HEK293T (cell line): Measurements from ENCODE around the gene CLCN7.

Experiments
- CTCF ChIA-PET: fragments of 350-600 bp; formaldehyde crosslinking; extraction: SDS; loops from one replicate; lab custom pipeline; 2021; ENCODE audit warnings: antibody characterized with exemption, inconsistent platforms; lab: Yijun Ruan, JAX
- POLR2A ChIA-PET: fragments of 350-600 bp; formaldehyde crosslinking; extraction: SDS; loops from one replicate; lab custom pipeline; 2020; ENCODE audit warnings: antibody characterized with exemption, inconsistent platforms; lab: Yijun Ruan, JAX
- DNase-seq: peaks from one replicate; pipeline ENCODE4 v3.0.0; 2012; ENCODE audit warnings: mixed read lengths; ENCODE audit errors: extremely low spot score
- ARNT ChIP-seq: fragments of 450-650 bp; IDR thresholded peaks from 2 replicates; pipeline ENCODE4 v1.6.1; 2017; ENCODE audit warnings: mild to moderate bottlenecking
- BHLHE40 ChIP-seq: fragments of 450-650 bp; IDR thresholded peaks from 2 replicates; pipeline ENCODE4 v1.6.1; 2016; ENCODE audit warnings: mild to moderate bottlenecking, moderate library complexity, borderline replicate concordance
- CTBP1 ChIP-seq: fragments of 450-650 bp; IDR thresholded peaks from 2 replicates; pipeline ENCODE4 v1.6.1; 2016; ENCODE audit warnings: borderline replicate concordance
- ELF4 ChIP-seq: fragments of 450-650 bp; IDR thresholded peaks from 2 replicates; pipeline ENCODE4 v1.6.1; 2017; ENCODE audit warnings: antibody characterized with exemption
- FOXA1 ChIP-seq: fragments of 450-650 bp; IDR thresholded peaks from 2 replicates; pipeline ENCODE4 v1.6.1; 2016; ENCODE audit warnings: mild to moderate bottlenecking
- FOXK2 ChIP-seq: fragments of 450-650 bp; IDR thresholded peaks from 2 replicates; pipeline ENCODE4 v1.6.1; 2016; ENCODE audit warnings: mild to moderate bottlenecking
- FOXM1 ChIP-seq: fragments of 450-650 bp; IDR thresholded peaks from 2 replicates; pipeline ENCODE4 v1.6.1; 2017; ENCODE audit warnings: mild to moderate bottlenecking, borderline replicate concordance
- HDGF ChIP-seq: fragments of 450-650 bp; IDR thresholded peaks from 2 replicates; pipeline ENCODE4 v1.6.1; 2017; ENCODE audit warnings: antibody characterized with exemption, borderline replicate concordance
- L3MBTL2 ChIP-seq: fragments of 450-650 bp; conservative IDR thresholded peaks from 2 replicates; pipeline ENCODE4 v1.6.1; 2016; ENCODE audit warnings: mild to moderate bottlenecking
- LEF1 ChIP-seq: fragments of 450-650 bp; IDR thresholded peaks from 2 replicates; pipeline ENCODE4 v1.6.1; 2017; ENCODE audit warnings: mild to moderate bottlenecking, borderline replicate concordance
- NFRKB ChIP-seq: fragments of 450-650 bp; IDR thresholded peaks from 2 replicates; pipeline ENCODE4 v1.6.1; 2016; ENCODE audit warnings: mild to moderate bottlenecking, moderate library complexity
- SP1 ChIP-seq: fragments of 450-650 bp; IDR thresholded peaks from 2 replicates; pipeline ENCODE4 v1.6.1; 2017
- SUZ12 ChIP-seq: fragments of 450-650 bp; IDR thresholded peaks from 2 replicates; pipeline ENCODE4 v1.6.1; 2016; ENCODE audit warnings: mild to moderate bottlenecking
- TARDBP ChIP-seq: fragments of 450-650 bp; IDR thresholded peaks from 2 replicates; pipeline ENCODE4 v1.6.1; 2016
- ZNF384 ChIP-seq: fragments of 450-650 bp; IDR thresholded peaks from 2 replicates; pipeline ENCODE4 v1.6.1; 2016
- TF ChIP-seq, protein P1 (sequence below): fragments of 450-650 bp; IDR thresholded peaks from 2 replicates; pipeline ENCODE4 v1.6.1; 2016

Gene CLCN7

DNA sequence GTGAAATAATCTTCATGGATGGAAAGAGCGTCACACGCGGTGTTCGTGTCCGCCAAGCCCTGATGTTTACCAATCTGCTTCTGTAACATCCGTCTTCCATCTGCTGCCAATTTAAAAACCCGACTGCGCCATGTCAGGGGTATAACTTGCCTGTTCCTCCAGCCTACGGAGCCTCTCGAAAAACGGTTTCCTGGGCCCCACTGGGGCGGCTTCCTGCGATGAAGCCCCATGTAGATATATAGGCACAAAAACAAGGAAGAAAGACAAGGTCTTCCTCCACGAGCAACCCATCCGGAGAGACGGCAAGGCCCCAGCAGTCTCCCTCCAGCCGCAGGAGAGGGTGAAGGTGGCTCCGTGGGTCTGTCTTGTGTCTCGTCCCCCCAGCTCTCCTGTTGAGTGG, 13.8 kb upstream of the CLCN7 start, which contains the start of gene PTX4:
PTX4 (minus strand) TSS at position 326 of the 400 bp plus-strand sequence; CDS start at position 291, 35 bp downstream.
- DNase-seq = no peak
- TF ChIP-seq, protein P1, sequence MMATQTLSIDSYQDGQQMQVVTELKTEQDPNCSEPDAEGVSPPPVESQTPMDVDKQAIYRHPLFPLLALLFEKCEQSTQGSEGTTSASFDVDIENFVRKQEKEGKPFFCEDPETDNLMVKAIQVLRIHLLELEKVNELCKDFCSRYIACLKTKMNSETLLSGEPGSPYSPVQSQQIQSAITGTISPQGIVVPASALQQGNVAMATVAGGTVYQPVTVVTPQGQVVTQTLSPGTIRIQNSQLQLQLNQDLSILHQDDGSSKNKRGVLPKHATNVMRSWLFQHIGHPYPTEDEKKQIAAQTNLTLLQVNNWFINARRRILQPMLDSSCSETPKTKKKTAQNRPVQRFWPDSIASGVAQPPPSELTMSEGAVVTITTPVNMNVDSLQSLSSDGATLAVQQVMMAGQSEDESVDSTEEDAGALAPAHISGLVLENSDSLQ = no peak
- TF ChIP-seq TARDBP = no peak
- no peak for TF ChIP-seq CTBP1
- TF ChIP-seq SUZ12 = no peak
- no peak for TF ChIP-seq FOXK2
- TF ChIP-seq SP1 = no peak
- TF ChIP-seq ZNF384 = no peak
- no peak for TF ChIP-seq BHLHE40
- no peak for TF ChIP-seq FOXA1
- no peak for TF ChIP-seq ARNT
- TF ChIP-seq ELF4 = no peak
- TF ChIP-seq LEF1 = no peak
- no peak for TF ChIP-seq NFRKB
- no peak for TF ChIP-seq HDGF
- no peak for TF ChIP-seq FOXM1
- TF ChIP-seq L3MBTL2 = no peak
- POLR2A ChIA-PET = no interaction called here
- CTCF ChIA-PET = no interaction called here

DNA sequence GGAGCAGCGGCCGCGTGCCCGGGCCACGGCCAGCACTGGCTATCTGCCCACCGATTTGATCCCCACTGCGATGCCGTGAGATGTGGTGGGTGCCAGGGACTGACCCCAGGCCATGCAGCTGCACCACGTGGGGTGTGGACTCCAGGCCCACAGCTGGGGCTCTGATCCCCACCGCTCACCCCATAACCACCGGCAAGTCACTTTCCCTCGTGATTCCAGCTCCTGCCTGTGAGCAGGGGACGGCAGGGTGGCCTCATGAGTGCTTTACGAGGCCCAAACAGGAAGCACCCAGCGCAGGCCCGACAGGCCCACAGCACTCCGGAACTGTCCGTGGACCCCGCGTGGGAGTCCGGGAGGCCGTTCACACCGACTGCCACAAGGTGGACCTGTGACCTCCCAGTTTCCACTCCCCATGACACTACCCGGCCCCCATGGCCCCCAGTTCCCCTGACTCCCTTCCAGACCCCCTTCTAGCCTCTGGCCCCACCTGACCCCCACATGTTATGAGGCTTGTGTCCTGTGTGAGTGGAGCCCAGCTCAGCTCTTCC, 13.3 kb upstream of the CLCN7 start:
- no peak for DNase-seq
- POLR2A ChIA-PET = no interaction called here
- TF ChIP-seq FOXK2 = no peak
- no peak for TF ChIP-seq FOXA1
- TF ChIP-seq TARDBP = no peak
- no peak for TF ChIP-seq FOXM1
- TF ChIP-seq BHLHE40 = no peak
- TF ChIP-seq SP1 = no peak
- no peak for TF ChIP-seq ELF4
- no peak for TF ChIP-seq L3MBTL2
- CTCF ChIA-PET = no interaction called here

DNA sequence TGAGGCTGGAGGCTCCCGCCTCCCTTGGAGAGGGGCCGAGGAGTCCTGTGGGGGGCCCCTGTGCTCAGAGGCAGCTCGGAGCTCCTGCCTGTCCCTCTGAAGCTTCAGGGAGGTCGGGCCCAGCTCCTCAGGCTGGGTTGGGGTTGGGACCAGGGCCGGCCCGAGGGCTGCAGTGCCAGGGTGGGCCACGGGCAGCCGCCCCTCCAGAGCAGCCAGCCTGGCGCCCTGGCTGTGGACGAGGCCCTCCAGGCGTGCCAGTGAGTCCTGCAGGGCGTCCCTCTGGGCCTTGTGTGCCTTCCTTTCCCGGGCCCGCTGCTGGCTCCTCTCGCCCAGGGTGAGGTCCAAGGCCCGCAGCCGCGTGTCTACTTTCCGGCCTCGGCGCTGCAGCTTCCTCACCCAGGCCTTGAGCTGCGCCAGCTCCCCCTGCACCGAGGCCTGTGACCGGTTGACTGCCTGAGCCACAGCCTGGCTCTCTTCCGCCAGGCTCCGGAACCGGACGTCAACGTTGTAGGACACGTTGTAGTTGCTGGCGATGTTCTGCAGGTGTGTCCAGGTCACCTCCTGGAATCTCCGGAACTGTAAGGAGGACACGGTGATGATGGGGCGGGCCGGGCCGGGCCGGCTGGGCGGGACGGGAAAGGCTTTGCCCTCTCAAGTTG, 12.7 kb upstream of the CLCN7 start:
- CTCF ChIA-PET = no interaction called here
- DNase-seq = no peak
- no peak for TF ChIP-seq FOXA1
- no peak for TF ChIP-seq FOXK2
- no peak for TF ChIP-seq SP1
- no peak for TF ChIP-seq FOXM1
- no peak for TF ChIP-seq CTBP1
- TF ChIP-seq HDGF = no peak
- TF ChIP-seq, protein P1 = no peak
- TF ChIP-seq LEF1 = no peak
- no peak for TF ChIP-seq TARDBP
- TF ChIP-seq L3MBTL2 = no peak
- POLR2A ChIA-PET = interaction anchor here (0.9 to 1.1 kb wide), 2 partner anchors 9 to 67 kb away, joined by 3 read pairs; partner anchors contain the start of gene UQCC4

DNA sequence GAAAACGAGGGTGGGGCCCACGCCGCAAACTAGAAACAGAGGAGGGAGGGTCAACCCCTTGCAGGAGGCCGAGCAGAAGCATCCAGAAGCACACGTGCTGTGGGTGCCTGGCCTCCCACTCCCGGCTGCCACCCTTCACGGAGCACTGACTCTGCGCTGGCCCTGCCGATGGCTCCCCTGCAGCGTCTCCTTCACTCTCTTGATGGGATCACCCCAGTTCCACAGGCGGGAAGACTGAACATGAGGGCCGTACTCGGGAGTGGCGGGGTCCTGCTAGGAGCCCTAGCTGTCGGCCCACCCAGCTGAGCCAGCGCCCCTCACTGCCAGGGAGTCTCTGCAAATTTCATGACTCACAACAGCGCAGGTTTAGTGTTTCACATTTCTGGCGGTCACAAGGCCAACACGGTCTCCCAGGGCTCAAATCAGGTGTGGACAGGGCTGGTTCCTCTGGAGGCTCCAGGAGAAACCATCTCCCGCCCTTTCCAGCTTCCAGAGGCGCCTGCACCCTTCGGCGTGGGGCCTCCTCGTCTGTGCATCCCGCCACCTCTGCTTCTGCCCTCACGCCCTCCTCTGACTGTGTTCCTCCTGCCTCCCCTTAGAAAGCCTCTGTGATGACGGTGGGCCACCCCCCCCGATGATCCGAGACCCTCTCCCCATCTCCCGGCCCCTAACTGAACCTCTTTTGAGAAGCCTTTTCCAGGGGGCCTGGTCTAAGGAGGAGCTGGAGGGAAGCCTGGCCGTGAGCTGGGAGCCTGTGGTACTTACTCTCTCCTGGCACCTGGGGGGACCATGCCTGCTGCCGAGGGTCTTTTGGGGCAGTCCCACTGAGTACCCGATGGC, 11.9 kb upstream of the CLCN7 start:
- ChIA-PET POLR2A (interaction anchor here (0.9 to 1.1 kb wide), 2 partner anchors 8 to 66 kb away, joined by 3 read pairs; partner anchors contain the start of gene UQCC4), CTCF (no interaction called here)
- no peak for DNase-seq
- TF ChIP-seq FOXK2 (no peak), BHLHE40 (no peak), CTBP1 (no peak), FOXA1 (no peak), LEF1 (no peak), ZNF384 (no peak), ELF4 (no peak), L3MBTL2 (no peak)
- TF ChIP-seq, protein P1 = no peak

DNA sequence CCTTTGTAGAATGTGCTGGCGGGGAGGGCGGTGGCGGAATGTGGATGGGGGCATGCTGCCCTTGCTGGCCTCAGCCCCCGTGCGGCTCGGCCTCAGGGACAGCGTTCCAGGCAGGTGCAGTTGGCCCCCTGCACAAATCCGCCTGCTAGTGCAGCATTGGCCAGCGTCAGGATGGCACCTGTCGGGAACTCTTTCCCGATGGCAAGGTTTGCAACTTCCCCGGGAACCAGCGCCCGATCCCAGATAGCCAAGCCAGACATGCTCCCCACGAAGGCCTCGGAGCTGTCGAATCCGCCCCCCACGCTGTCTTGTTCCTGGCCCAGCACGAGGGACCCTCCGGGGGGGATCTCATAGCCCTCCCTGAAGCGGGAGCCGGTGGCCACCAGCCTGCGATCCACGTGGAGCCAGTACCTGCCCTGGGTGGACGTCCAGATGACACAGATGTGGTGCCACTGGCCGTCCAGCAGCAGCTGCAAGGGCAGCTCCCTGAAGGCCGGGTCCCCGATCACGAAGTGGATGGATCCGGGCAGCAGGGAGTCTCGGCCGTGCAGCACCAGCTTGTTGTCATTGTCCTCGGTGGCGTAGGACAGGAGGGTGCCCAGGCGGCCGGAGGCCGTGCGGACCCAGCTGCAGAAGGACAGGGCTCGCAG, 11.1 kb upstream of the CLCN7 start:
- TF ChIP-seq ZNF384 = no peak
- ChIA-PET POLR2A (interaction anchor here (1.1 kb wide), 1 partner anchor 8 kb away, joined by 3 read pairs; no protein-coding TSS in a partner anchor), CTCF (no interaction called here)
- DNase-seq = no peak
